MCF 10A (cell line): Measurements from ENCODE around the gene CCDC142. TPM values are rescaled to one million over a fixed set of nuclear protein-coding genes. Genes with fewer than 3 reads are reported as not detected.

Source experiments
- BruUV-seq: library from RNA; stranded (reverse); fragments of 400-500 nt; replicated peaks from 2 replicates; lab custom pipeline; 2021; lab: Mats Ljungman, UMichigan
- CTCF ChIA-PET: fragments of 300-600 bp; sonication (Branson Sonifier 250); formaldehyde crosslinking; extraction: SDS; loops from one replicate; lab custom pipeline; 2021; ENCODE audit warnings: antibody characterized with exemption, inconsistent platforms; lab: Yijun Ruan, JAX
- POLR2A ChIA-PET: fragments of 300-600, 350-650 bp; sonication (Branson Sonifier 250); formaldehyde crosslinking; extraction: SDS; loops from one replicate; lab custom pipeline; 2020; ENCODE audit warnings: antibody characterized with exemption, inconsistent platforms; lab: Yijun Ruan, JAX
- DNase-seq: peaks from one replicate; pipeline ENCODE4 v3.0.0-alpha.2; 2018; ENCODE audit not compliant: unreplicated experiment
- H3K27ac Mint-ChIP-seq: one replicate; pipeline ENCODE4 v1.8.0; 2022; ENCODE audit warnings: mild to moderate bottlenecking, low read depth, mixed read lengths; ENCODE audit not compliant: unreplicated experiment
- H3K27me3 Mint-ChIP-seq: one replicate; pipeline ENCODE4 v1.8.0; 2022; ENCODE audit warnings: mixed read lengths; ENCODE audit not compliant: insufficient read depth, unreplicated experiment
- H3K36me3 Mint-ChIP-seq: one replicate; pipeline ENCODE4 v1.8.0; 2022; ENCODE audit warnings: mild to moderate bottlenecking, moderate library complexity, mixed read lengths; ENCODE audit not compliant: insufficient read depth, unreplicated experiment
- H3K4me1 Mint-ChIP-seq: one replicate; pipeline ENCODE4 v1.8.0; 2022; ENCODE audit warnings: mixed read lengths; ENCODE audit not compliant: insufficient read depth, unreplicated experiment
- H3K4me3 Mint-ChIP-seq: one replicate; pipeline ENCODE4 v1.8.0; 2022; ENCODE audit warnings: mild to moderate bottlenecking, moderate library complexity, mixed read lengths; ENCODE audit not compliant: unreplicated experiment
- H3K9me3 Mint-ChIP-seq: one replicate; pipeline ENCODE4 v1.8.0; 2022; ENCODE audit warnings: mixed read lengths; ENCODE audit not compliant: unreplicated experiment
- intact Hi-C: fragments of 100-400 bp; cut with micrococcal nuclease; formaldehyde crosslinking; loops from 2 replicates; pipeline ENCODE4 v1.14.1; 2022
- total RNA-seq: library from RNA; stranded (reverse); gene quantifications from 2 replicates; pipeline ENCODE4 v1.2.3, GENCODE V29; 2022
- TF ChIP-seq, protein P1 (sequence below): fragments of 200-600 bp; IDR thresholded peaks from one replicate; pipeline ENCODE4 v1.8.0; 2022; ENCODE audit warnings: antibody characterized with exemption, mild to moderate bottlenecking; ENCODE audit not compliant: unreplicated experiment

Gene CCDC142
- total RNA-seq, 1 experiment from 2014 or later, result 10.1 TPM

DNA sequence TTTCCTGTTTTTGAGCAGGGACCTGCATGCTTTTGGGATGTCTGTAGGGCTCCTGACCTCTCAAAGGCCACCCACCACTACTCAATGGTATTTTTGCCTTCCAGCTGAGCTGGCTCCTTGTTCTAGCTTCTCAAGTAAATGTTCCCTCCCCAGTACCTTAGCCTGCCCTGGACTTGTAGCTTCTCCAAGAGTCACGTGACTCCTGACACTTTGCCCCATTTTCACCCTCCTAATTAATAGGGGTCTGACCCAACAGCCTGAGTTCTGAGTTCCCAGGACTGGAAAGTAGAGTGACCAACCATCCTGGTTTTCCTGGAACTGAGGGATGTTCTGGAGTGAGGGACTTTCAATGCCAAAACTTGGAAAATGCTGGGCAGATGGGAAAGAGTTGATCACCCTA is 12.6 kb upstream of the CCDC142 start:
- TF ChIP-seq, protein P1, sequence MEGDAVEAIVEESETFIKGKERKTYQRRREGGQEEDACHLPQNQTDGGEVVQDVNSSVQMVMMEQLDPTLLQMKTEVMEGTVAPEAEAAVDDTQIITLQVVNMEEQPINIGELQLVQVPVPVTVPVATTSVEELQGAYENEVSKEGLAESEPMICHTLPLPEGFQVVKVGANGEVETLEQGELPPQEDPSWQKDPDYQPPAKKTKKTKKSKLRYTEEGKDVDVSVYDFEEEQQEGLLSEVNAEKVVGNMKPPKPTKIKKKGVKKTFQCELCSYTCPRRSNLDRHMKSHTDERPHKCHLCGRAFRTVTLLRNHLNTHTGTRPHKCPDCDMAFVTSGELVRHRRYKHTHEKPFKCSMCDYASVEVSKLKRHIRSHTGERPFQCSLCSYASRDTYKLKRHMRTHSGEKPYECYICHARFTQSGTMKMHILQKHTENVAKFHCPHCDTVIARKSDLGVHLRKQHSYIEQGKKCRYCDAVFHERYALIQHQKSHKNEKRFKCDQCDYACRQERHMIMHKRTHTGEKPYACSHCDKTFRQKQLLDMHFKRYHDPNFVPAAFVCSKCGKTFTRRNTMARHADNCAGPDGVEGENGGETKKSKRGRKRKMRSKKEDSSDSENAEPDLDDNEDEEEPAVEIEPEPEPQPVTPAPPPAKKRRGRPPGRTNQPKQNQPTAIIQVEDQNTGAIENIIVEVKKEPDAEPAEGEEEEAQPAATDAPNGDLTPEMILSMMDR, result no peak
- H3K9me3 Mint-ChIP-seq, result no peaks in the 10 kb centered on the region
- no peak overlapping the region for H3K27ac Mint-ChIP-seq
- intact Hi-C loops, result no loop called here
- H3K4me3 Mint-ChIP-seq, result no peak overlapping the region
- BruUV-seq, result no TSS peak
- no peak for DNase-seq
- H3K27me3 Mint-ChIP-seq, result peaks cover 16% of the 10 kb centered on the region
- CTCF ChIA-PET, result no interaction called here
- POLR2A ChIA-PET, result interaction anchor here (1.4 kb wide), 1 partner anchor 11 kb away, joined by 3 read pairs; the partner anchor contains the start of gene PCGF1
- H3K4me1 Mint-ChIP-seq, result peaks cover 11% of the 10 kb centered on the region
- peaks cover 13% of the 10 kb centered on the region for H3K36me3 Mint-ChIP-seq

DNA sequence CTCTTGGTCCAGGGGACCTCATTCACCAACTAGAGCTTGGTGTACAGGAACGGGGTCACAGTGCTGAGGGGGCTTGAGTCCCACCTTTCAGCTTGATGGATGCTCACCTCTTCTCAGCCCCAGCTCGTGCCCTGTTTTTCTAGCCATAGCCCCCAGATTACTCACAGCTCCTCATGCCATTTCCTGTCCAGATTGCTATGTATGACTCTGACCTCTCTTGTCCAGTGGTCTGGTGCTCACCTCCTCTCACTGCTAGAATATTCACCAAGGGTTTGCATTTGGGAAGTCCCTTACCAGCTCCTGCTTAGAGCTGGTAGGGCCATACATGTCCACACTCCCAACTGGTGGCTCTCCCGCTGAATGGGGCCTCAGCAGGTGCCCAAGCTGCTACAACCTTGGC is 10.7 kb upstream of the CCDC142 start:
- ChIA-PET CTCF (interaction anchor here (0.6 to 1.8 kb wide), 3 partner anchors 10 to 95 kb away, joined by 3 to 9 read pairs (median 6); partner anchors contain the start of genes CCDC142 and TTC31), POLR2A (interaction anchor here (1.0 to 1.5 kb wide), 2 partner anchors 10 to 14 kb away, joined by 3 to 6 read pairs; partner anchors contain the start of genes CCDC142, PCGF1 and TTC31)
- Mint-ChIP-seq H3K27me3 (peaks cover 7% of the 10 kb centered on the region), H3K4me1 (peaks cover 5% of the 10 kb centered on the region), H3K4me3 (no peak overlapping the region), H3K36me3 (peaks cover 11% of the 10 kb centered on the region), H3K27ac (no peak overlapping the region), H3K9me3 (no peaks in the 10 kb centered on the region)
- intact Hi-C loops, result no loop called here
- no TSS peak for BruUV-seq
- TF ChIP-seq, protein P1, result no peak
- no peak for DNase-seq

DNA sequence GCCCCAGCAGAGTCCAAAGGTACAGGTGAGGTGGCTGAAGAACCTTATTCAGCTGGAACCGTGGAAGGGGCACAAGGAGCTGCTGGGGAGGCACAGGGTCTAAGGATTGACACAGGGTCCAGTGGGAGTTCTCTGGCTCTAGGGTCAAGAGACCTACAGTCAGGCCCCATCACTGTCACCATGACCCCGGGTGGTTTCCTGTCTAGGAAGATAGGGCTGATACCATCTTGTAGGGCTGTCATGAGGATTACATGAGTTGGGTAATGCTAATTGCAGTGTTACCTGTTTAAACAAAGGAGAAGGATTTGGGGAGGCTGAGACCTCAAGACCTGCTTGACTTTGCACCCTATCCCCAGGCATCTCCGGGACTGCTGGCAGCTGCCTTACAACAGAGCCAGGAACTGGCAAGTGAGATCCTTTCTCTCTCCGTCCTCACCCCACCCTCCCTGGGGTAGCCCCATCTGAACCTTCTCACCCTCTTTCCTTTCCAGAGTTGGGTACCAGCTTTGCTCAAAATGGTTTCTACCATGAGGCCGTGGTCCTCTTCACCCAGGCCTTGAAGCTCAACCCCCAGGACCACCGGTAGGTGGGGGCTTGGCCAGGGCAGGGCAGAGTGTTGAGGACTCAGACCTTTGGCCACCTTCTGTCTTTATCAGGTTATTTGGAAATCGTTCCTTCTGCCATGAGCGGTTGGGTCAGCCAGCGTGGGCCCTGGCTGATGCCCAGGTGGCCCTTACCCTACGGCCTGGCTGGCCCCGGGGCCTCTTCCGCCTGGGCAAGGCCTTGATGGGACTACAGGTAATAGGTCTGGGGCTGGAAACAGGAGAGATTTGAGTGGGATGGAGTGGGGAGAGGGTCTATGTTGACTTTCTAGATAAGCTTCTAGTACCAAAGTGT is 9.1 kb upstream of the CCDC142 start:
- H3K9me3 Mint-ChIP-seq, result no peaks in the 10 kb centered on the region
- TF ChIP-seq, protein P1, result no peak
- ChIA-PET CTCF (interaction anchor here (0.5 to 1.3 kb wide), 3 partner anchors 26 to 98 kb away, joined by 3 to 4 read pairs (median 3); no protein-coding TSS in a partner anchor), POLR2A (interaction anchor here (1.0 to 1.5 kb wide), 4 partner anchors 9 to 15 kb away, joined by 3 to 6 read pairs (median 4); partner anchors contain the start of genes CCDC142, PCGF1 and TTC31)
- BruUV-seq, result no TSS peak
- H3K4me3 Mint-ChIP-seq, result no peak overlapping the region
- H3K36me3 Mint-ChIP-seq, result peaks cover 11% of the 10 kb centered on the region
- intact Hi-C loops, result no loop called here
- H3K4me1 Mint-ChIP-seq, result no peaks in the 10 kb centered on the region
- no peak for DNase-seq
- no peak overlapping the region for H3K27ac Mint-ChIP-seq
- no peaks in the 10 kb centered on the region for H3K27me3 Mint-ChIP-seq

DNA sequence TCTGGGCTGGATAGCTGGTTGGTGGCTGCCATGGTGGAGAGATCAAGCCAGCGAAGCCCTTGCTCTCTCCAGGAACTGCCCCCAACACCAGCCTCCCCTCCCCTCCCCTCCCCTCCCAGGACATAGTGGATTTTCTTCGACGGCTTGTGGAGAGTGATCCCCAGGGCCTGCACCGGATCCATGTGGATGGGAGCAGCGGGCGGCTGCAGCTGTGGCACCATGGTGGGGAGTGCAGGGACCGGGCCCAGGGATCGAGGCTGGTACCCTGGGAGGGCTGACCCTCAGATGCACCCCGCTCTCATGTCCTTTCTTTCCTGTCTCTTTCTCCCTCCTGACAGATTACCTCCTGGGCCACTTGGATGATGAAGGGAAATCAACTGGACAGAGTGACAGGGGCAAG is 7.1 kb upstream of the CCDC142 start:
- H3K27ac Mint-ChIP-seq, result no peak overlapping the region
- H3K27me3 Mint-ChIP-seq, result no peaks in the 10 kb centered on the region
- ChIA-PET CTCF (interaction anchor here (1.0 to 1.2 kb wide), 3 partner anchors 16 to 98 kb away, joined by 3 to 4 read pairs (median 4); no protein-coding TSS in a partner anchor), POLR2A (interaction anchor here (1.1 to 1.2 kb wide), 2 partner anchors 11 to 97 kb away, joined by 3 read pairs; no protein-coding TSS in a partner anchor)
- peaks cover 18% of the 10 kb centered on the region for H3K36me3 Mint-ChIP-seq
- H3K4me1 Mint-ChIP-seq, result peaks cover 5% of the 10 kb centered on the region
- TF ChIP-seq, protein P1, result no peak
- no peak overlapping the region for H3K4me3 Mint-ChIP-seq
- intact Hi-C loops, result no loop called here
- no peak for DNase-seq
- no TSS peak for BruUV-seq
- no peaks in the 10 kb centered on the region for H3K9me3 Mint-ChIP-seq
